ENCODE data around the gene OGFR. TPM values are rescaled to one million over a fixed set of nuclear protein-coding genes. Genes with fewer than 3 reads are reported as not detected.

The OGFR gene
- total RNA-seq, 2 experiments from 2014 or later = 82.4 to 84.9 TPM

DNA sequence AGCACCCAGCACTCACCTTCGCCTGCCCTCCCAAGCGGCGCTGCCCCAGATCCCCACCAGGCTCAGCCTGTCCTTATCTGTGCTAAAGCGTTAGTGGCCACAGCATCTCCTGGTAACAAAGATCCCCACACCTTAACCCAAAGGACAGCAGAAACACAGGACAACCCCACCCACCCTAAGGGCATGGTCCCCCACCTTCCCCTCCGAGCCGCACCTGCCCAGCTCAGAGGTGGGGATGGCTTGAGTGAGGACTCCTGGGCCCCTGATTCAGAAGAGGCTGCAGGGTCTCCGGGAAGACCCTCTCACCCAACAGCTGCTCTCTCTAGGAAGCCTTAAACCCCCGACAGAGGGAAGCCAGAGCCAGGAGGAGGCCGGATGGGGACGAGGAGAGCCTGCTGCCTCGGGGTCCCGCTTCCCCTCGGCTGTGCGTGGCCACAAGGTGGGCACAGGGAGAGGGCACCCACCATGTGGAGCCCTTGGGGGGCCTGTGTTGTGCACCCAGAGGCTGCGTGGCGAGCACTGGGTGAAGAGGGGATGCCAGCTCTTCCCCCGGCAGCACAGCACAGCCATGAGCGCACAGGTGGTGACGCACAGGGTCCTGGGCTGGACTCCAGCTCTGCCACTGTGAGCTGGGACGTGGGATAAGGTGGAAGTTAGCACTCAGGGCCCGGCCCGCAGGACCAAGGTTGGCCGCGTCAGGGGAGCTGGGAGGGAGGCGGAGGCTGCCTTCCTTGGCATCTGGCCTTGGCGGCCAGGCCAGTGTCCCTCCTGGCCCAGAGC is 40.3 kb upstream of the OGFR start:
- Mint-ChIP-seq H3K27ac (no peak overlapping the region), H3K9me3 (no peaks in the 10 kb centered on the region), H3K27me3 (no peaks in the 10 kb centered on the region), H3K4me1 (no peaks in the 10 kb centered on the region), H3K4me3 (no peak overlapping the region), H3K36me3 (ENCODE audit: low read depth) (no peaks in the 10 kb centered on the region)
- DNase-seq = no peak
- ChIA-PET CTCF (interaction anchor here (1.1 to 1.6 kb wide), 2 partner anchors 11 to 13 kb away, joined by 4 to 6 read pairs; no protein-coding TSS in a partner anchor), POLR2A (interaction anchor here (0.6 kb wide), 1 partner anchor 143 kb away, joined by 9 read pairs; no protein-coding TSS in a partner anchor)

- H3K27ac Mint-ChIP-seq = no peak overlapping the region
- no peaks in the 10 kb centered on the region for H3K4me1 Mint-ChIP-seq
- CTCF ChIA-PET = interaction anchor here (1.6 kb wide), 1 partner anchor 11 kb away, joined by 6 read pairs; no protein-coding TSS in a partner anchor
These were observed 39.6 kb upstream of the OGFR start for GRCh38 chr20:62765021-62765420.

GRCh38 chr20:62765432-62766070 is 39.1 kb upstream of the OGFR start:
- Mint-ChIP-seq H3K36me3 (ENCODE audit: low read depth) (no peaks in the 10 kb centered on the region), H3K27ac (no peak overlapping the region), H3K4me3 (no peak overlapping the region), H3K9me3 (no peaks in the 10 kb centered on the region), H3K27me3 (no peaks in the 10 kb centered on the region), H3K4me1 (no peaks in the 10 kb centered on the region)
- CTCF ChIA-PET = interaction anchor here (1.6 kb wide), 1 partner anchor 12 kb away, joined by 6 read pairs; no protein-coding TSS in a partner anchor
- POLR2A ChIA-PET = interaction anchor here (0.6 kb wide), 1 partner anchor 120 kb away, joined by 3 read pairs; no protein-coding TSS in a partner anchor
- no peak for DNase-seq

More at GRCh38 chr20:62765021-62765420, 39.6 kb upstream of the OGFR start:
- DNase-seq = no peak
- H3K4me3 Mint-ChIP-seq = no peak overlapping the region
- no peaks in the 10 kb centered on the region for H3K9me3 Mint-ChIP-seq
- no peaks in the 10 kb centered on the region for H3K27me3 Mint-ChIP-seq
- H3K36me3 Mint-ChIP-seq (ENCODE audit: low read depth) = no peaks in the 10 kb centered on the region
- POLR2A ChIA-PET = interaction anchor here (0.6 kb wide), 2 partner anchors 120 to 142 kb away, joined by 3 to 9 read pairs; no protein-coding TSS in a partner anchor

DNA sequence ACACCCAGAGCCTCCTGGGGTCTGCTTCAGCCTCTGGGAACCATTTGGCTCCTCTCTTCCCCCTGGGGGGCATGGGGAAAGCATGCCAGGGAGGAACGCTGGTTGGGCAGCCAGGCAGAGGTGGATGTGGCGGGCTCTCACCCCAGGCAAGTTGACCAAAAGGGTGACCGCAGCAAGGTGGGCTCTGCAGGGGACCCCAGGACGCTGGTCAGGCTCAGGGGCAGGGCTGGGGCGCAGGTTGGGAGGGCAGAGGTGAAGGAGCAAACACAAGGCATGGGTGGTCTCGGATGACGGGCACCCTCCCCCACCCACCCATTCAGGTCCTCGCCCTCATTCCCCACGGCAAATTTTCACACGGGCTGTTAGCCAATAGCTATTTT is 38.6 kb upstream of the OGFR start:
- POLR2A ChIA-PET = no interaction called here
- H3K4me3 Mint-ChIP-seq = no peak overlapping the region
- no peaks in the 10 kb centered on the region for H3K36me3 Mint-ChIP-seq (ENCODE audit: low read depth)
- DNase-seq = no peak
- CTCF ChIA-PET = interaction anchor here (1.6 kb wide), 1 partner anchor 12 kb away, joined by 6 read pairs; no protein-coding TSS in a partner anchor
- no peak overlapping the region for H3K27ac Mint-ChIP-seq
- H3K27me3 Mint-ChIP-seq = no peaks in the 10 kb centered on the region
- H3K9me3 Mint-ChIP-seq = no peaks in the 10 kb centered on the region
- no peaks in the 10 kb centered on the region for H3K4me1 Mint-ChIP-seq

- no peaks in the 10 kb centered on the region for H3K9me3 Mint-ChIP-seq
- H3K4me3 Mint-ChIP-seq = no peak overlapping the region
- no peaks in the 10 kb centered on the region for H3K36me3 Mint-ChIP-seq (ENCODE audit: low read depth)
- ChIA-PET POLR2A (no interaction called here), CTCF (no interaction called here)
- H3K4me1 Mint-ChIP-seq = no peaks in the 10 kb centered on the region
- H3K27ac Mint-ChIP-seq = no peak overlapping the region
- DNase-seq = no peak
- no peaks in the 10 kb centered on the region for H3K27me3 Mint-ChIP-seq
These were observed 37.9 kb upstream of the OGFR start for GRCh38 chr20:62766716-62767115.

DNA sequence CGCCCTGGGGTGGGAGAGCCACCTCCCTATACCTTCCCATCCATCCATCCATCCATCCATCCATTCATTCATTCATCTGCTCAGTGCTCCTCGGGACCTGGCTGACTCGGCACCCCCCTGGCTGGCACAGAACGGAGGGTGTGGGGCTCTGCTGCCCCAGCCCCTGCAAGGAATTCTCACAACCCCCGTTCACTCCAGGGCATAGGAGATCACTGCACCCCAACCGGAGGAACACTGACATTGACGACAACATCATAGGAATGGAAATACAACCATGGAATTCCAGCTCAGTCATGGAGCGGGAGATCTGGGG is 36.4 kb upstream of the OGFR start:
- CTCF ChIA-PET = no interaction called here

DNA sequence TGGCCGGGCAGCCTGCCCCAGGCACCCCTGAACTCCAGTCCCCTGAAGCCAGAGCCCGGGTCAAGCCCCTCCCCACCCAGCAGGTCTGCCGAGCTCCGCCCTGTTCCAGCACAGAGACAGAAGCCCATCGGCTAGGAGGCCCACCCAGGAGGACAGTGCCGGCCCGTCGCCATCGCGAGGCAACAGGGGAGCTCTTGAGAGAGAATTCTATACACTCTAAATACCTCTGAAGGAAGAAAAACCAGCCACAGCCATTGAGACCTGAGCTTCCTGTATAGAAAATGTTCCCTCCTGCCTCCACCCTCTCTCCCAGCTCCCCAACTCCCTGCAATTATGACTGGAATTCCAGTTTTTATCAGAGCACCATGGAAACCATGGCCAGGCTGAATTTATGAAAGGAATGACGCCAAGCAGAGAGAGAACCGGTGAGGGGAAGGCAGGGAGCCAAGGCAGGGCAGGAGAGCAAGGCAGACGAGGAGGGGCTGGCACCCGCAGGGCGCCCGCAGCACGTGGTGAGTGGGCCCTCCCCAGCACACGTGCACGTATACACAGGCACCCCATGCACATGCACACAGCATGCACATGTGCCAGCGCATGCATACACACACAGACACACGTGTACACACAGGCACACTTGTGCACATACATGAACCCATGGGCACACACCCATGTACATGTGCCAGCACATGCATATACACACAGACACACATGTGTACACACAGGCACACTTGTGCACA is 35.9 kb upstream of the OGFR start:
- DNase-seq = no peak
- ChIA-PET CTCF (no interaction called here), POLR2A (no interaction called here)
- Mint-ChIP-seq H3K27me3 (no peaks in the 10 kb centered on the region), H3K9me3 (no peaks in the 10 kb centered on the region), H3K4me1 (peaks cover 8% of the 10 kb centered on the region), H3K36me3 (ENCODE audit: low read depth) (no peaks in the 10 kb centered on the region), H3K27ac (no peak overlapping the region), H3K4me3 (no peak overlapping the region)

More for the DNA sequence above, 36.4 kb upstream of the OGFR start:
- no peak for DNase-seq
- Mint-ChIP-seq H3K4me3 (no peak overlapping the region), H3K27ac (no peak overlapping the region), H3K36me3 (ENCODE audit: low read depth) (no peaks in the 10 kb centered on the region), H3K27me3 (no peaks in the 10 kb centered on the region), H3K4me1 (peaks cover 7% of the 10 kb centered on the region), H3K9me3 (no peaks in the 10 kb centered on the region)
- POLR2A ChIA-PET = no interaction called here

DNA sequence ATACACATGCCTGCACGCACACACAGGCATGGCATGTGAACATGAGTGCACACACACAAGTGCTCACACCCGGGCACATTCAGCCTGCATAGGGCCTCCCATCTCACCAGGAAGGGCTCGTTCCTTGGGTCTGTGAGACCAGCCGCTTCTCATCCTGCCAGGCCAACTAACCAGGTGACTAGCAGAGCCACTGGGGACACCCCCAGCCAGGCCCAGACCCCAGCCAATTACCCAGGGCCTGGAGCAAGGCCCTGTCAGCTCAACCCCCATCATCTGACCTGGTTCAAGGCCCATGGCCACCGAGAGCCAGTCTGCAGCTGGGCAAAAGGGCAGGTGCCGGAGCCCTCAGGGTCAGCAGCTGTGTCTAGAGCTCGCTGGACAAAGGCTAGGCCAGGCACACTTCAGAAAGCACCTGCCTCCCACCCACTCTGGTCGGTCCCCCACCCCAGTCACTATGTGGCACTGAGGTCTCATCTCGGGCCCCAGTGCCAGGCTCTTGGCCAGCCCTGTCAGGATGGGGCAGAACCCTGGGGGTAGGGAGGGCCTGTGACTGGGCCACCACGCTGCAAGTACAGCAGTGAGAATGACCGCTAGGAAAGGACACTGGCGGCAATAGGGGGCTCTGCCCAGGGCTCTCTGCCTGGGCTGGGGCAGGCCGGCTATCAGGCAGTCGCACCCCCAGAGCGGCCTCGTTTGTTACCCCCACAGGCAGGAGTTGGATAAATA is 35.1 kb upstream of the OGFR start:
- Mint-ChIP-seq H3K9me3 (no peaks in the 10 kb centered on the region), H3K4me1 (peaks cover 13% of the 10 kb centered on the region), H3K27ac (no peak overlapping the region), H3K36me3 (ENCODE audit: low read depth) (no peaks in the 10 kb centered on the region), H3K4me3 (no peak overlapping the region), H3K27me3 (peaks cover 1% of the 10 kb centered on the region)
- no peak for DNase-seq
- POLR2A ChIA-PET = no interaction called here
- CTCF ChIA-PET = no interaction called here

DNA sequence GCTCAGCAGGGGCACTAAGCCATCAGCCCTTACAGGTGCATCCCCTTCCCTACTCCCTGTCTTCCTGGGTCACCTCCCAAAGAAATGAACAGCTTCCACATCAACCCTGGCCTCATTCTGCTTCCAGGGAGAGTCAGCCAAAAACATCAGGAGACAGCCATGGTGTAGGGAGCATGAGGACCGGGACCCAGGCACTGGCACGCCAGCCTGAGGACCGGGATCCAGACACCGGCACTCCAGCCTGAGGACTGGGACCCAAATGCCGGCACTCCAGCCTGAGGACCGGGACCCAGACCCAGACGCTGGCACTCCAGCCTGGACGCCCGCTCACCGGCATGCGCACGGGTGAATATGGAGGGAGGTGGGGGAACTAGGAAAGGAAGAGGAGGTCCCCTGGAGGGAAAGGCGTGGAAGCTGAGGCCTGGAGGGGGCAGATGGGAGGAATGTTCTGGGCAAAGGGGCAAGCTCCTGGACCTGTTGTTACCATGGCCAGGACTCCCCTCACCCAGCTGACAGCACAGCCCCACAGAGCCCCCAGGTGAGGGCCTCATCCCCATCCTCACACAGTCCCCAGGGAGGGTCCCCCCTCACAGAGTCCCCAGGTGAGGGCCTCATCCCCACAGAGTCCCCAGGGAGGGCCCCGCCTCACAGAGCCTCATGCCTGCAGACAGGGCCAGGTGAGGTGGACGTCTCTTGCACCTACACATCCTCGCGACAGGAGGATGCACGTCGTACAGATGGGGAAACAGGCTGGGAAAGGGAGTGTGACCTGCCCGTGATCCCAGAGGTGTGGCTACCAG is 34.3 kb upstream of the OGFR start:
- peaks cover 1% of the 10 kb centered on the region for H3K27me3 Mint-ChIP-seq
- ChIA-PET CTCF (no interaction called here), POLR2A (no interaction called here)
- no peaks in the 10 kb centered on the region for H3K9me3 Mint-ChIP-seq
- H3K4me1 Mint-ChIP-seq = peaks cover 21% of the 10 kb centered on the region
- H3K36me3 Mint-ChIP-seq (ENCODE audit: low read depth) = no peaks in the 10 kb centered on the region
- DNase-seq = no peak
- no peak overlapping the region for H3K4me3 Mint-ChIP-seq
- no peak overlapping the region for H3K27ac Mint-ChIP-seq

DNA sequence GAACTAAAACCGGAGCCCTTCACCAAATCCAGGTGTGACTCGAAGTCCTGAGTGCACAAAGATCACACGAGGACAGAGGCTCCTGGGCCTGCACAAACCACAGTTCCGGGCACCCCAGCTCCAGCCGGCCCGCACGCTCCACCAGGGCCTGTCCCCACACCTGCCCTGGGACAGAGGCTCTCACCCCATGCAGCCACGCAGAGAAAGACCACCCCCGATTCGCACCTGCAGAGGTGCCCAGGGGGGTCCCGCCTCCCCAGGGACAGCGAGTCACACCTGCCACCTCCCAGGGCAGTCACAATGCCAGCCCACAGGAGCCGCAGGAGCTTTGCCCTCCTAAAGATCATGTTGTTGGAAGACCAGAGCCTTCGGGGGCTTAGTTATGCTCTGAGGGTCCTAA is 33.7 kb upstream of the OGFR start:
- CTCF ChIA-PET = no interaction called here
- H3K36me3 Mint-ChIP-seq (ENCODE audit: low read depth) = no peaks in the 10 kb centered on the region
- no peaks in the 10 kb centered on the region for H3K9me3 Mint-ChIP-seq
- no peak for DNase-seq
- H3K27me3 Mint-ChIP-seq = peaks cover 1% of the 10 kb centered on the region
- POLR2A ChIA-PET = no interaction called here
- H3K4me1 Mint-ChIP-seq = peaks cover 26% of the 10 kb centered on the region
- no peak overlapping the region for H3K4me3 Mint-ChIP-seq
- no peak overlapping the region for H3K27ac Mint-ChIP-seq

DNA sequence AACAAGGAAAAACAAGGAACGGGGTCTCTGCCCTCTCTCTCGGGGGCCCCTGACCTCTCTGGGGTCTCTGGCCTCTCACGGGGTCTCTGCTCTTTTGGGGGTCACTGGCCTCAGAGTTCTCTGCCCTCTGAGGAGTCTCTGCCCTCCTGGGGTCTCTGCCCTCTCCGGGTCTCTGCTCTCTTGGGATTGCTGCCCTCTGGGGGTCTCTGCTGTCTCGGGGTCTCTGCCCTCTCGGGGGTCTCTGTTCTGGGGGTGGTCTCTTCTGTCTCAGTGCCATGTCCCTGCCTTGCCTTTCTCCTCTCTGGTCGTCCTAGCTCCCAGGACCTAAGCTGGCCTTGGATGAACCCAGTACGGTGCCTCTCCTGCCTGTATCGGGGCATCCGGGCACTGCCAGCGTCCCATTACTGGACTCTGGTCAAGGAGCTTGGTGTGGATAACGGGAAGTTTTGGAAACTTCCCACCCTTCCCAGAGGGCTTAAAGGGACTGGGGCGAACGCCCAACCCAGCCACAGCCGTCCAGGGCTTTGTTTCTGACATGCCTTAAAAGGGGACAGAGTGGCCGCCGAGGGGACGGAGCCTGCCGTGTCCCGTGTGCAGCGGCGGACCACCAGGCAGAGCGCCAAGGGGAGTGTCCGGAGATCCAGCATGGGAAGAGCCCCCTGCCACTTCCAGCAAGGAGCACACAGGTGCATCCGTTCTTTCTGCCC is 33.1 kb upstream of the OGFR start:
- CTCF ChIA-PET = no interaction called here
- H3K4me1 Mint-ChIP-seq = peaks cover 31% of the 10 kb centered on the region
- H3K4me3 Mint-ChIP-seq = no peak overlapping the region
- no peaks in the 10 kb centered on the region for H3K9me3 Mint-ChIP-seq
- POLR2A ChIA-PET = no interaction called here
- H3K27ac Mint-ChIP-seq = no peak overlapping the region
- H3K27me3 Mint-ChIP-seq = peaks cover 1% of the 10 kb centered on the region
- no peaks in the 10 kb centered on the region for H3K36me3 Mint-ChIP-seq (ENCODE audit: low read depth)
- DNase-seq = no peak

All from activated CD4-positive, alpha-beta T cell treated with anti-CD3 and anti-CD28 coated beads, Interleukin-2, amount 10 ng/mL, durations not matched to agents 7 days and 5 days (primary cell).